Activated CD4-positive, alpha-beta T cell treated with anti-CD3 and anti-CD28 coated beads, Interleukin-2, amount 50 U/mL, for 24 hours (primary cell): ENCODE data around the gene TALDO1.
A peak's percentile ranks its signal among the peaks of the same experiment; 100 is the strongest.

ENCODE experiments used
- DNase-seq, 2 donors: peaks; one replicate each; pipeline ENCODE4 v3.0.0-alpha.2; 2020; ENCODE audit warnings: low read depth in 1 of 2, low spot score in 1 of 2

The TALDO1 gene

DNA sequence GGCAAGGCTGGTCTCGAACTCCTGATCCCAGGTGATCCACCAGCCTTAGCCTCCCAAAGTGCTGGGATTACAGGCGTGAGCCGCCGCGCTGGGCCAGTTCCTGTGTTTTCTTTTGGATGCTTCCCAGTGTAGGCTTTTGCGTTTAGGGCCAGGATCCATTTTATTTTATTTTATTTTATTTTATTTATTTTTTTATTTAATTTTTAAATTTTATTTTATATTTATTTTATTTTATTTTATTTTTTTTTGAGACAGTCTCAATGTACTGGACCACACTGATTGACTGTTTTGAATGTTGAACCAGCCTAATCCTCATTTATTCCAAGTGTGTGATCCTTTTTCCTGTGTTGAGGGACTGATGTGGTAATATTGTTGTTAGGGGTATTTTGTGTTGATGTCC is 32.8 kb upstream of the TALDO1 start:
- DNase-seq = no peak

DNA sequence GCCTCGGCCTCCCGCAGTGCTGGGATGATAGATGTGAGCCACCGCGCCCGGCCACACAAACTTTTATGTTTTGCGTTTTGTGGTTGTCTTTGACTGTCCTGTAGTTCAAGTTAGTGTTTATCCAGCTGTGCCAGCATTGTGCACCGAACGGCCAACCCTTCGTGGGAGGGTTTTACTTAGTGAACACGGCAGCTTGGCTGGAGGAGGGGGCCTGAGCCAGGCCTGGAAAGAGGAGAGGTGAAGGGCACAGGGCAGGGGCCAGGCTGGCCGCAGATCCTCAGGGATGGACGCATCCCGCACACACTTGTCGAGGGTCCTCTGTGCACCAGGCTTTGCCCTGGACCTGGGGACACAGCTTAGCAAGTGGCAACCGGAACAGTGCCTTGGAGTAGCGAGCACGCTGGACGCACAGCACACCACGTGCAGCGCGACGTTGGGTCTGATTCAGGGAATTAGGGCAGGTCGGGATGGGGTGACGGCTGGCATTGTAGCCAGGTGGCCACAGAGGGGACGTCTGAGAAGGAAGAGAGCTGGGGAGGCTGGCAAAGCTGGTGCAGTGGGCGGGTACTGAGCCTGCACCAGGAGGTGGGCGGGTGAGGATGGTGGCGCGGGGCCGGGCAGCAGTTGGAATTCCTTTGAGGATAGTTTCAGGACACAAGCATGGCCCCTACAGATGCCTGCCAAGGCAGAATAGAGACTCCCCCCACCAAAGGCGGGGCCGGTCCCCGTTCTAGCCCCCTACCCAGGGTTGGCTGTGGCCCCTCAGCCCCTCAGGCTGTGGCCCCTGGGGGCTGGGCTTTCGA is 27.8 kb upstream of the TALDO1 start:
- no peak for DNase-seq

DNA sequence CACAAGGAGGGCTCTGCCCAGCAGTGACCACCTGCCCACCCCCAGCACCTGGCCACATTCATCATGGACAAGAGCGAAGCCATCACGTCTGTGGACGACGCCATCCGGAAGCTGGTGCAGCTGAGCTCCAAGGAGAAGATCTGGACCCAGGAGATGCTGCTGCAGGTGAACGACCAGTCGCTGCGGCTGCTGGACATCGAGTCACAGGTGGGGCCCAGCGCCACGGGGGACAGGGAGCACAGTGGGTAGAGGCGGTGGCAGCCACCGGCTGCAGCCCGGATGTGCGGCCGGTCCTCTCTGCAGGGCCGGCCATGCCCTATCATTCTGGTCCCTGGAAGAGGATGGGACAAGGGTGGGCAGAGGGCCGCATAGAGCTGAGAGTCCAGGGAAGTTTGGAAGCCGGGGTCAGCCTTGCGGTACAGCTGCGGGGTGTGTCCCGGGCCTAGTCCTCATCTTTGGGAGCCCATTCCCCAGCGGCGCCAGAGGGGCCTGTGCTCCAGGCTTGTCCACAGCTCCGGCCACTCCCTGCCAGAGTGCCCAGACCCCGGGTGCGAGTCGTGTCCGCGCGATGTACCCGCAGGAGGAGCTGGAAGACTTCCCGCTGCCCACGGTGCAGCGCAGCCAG is 27.1 kb upstream of the TALDO1 start:
- no peak for DNase-seq

DNA sequence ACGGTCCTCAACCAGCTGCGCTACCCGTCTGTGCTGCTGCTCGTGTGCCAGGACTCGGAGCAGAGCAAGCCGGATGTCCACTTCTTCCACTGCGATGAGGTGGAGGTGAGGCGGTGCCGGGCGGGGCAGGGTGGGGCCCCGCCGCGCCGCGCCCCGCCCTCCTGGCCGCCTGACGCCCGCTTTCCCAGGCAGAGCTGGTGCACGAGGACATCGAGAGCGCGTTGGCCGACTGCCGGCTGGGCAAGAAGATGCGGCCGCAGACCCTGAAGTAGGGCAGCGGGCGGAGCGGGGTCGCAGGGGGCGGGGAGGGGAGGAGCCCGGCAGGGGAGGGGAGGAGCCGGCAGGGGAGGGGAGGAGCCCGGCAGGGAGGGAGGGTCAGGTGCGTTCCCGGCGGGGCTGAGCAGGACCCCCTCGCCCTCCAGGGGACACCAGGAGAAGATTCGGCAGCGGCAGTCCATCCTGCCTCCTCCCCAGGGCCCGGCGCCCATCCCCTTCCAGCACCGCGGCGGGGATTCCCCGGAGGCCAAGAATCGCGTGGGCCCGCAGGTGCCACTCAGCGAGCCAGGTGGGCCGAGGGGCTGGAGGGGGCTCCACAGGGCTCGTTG is 26.5 kb upstream of the TALDO1 start:
- DNase-seq = peak in 1 of 2 donors; percentile 36

DNA sequence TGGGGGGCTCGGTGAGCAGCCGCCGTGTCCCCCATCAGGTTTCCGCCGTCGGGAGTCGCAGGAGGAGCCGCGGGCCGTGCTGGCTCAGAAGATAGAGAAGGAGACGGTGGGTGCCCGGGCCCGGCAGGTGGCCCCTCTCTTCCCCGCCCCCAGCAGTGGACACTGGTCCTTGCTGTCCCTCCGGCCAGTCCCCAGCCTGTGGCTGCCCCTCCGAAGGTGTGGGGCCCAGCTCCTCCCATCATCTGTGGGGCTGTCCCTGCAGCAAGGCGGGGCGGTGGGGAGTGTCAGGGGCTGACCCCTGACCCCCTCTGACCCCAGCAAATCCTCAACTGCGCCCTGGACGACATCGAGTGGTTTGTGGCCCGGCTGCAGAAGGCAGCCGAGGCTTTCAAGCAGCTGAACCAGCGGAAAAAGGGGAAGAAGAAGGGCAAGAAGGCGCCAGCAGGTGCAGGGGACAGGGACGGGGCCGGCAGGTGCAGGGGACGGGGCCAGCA is 26.0 kb upstream of the TALDO1 start:
- DNase-seq = no peak

DNA sequence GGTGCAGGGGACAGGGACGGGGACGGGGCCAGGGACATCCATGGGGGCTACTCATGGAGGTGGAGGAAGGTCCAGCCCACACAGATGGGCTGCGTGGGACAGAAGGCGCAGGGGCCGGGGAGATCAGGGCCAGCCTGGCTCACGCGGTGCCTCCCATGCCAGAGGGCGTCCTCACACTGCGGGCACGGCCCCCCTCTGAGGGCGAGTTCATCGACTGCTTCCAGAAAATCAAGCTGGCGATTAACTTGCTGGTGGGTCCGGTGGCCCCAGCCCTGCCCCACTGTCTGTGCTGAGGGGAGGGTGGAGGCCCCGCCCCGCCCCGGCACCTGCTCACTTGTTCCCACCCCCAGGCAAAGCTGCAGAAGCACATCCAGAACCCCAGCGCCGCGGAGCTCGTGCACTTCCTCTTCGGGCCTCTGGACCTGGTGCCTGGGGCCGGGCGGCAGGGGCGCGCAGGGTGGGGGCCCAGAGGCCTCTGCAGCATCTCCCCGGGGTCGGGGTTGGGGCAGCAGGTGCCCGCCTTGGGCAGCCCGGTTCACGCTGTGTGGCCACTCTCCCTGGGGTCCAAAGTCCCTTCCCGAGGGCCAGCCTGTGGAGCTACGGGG is 25.4 kb upstream of the TALDO1 start:
- DNase-seq = no peak

DNA sequence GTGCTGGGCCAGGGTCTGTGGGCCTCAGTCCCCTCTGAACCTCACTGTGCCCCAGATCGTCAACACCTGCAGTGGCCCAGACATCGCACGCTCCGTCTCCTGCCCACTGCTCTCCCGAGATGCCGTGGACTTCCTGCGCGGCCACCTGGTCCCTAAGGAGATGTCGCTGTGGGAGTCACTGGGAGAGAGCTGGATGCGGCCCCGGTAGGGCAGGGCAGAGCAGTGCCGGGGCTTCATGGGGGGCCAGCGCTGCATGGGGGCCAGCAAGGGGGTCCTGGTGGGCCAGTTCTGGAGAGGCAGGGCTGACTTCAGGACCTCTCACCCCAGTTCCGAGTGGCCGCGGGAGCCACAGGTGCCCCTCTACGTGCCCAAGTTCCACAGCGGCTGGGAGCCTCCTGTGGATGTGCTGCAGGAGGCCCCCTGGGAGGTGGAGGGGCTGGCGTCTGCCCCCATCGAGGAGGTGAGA is 24.9 kb upstream of the TALDO1 start:
- no peak for DNase-seq

DNA sequence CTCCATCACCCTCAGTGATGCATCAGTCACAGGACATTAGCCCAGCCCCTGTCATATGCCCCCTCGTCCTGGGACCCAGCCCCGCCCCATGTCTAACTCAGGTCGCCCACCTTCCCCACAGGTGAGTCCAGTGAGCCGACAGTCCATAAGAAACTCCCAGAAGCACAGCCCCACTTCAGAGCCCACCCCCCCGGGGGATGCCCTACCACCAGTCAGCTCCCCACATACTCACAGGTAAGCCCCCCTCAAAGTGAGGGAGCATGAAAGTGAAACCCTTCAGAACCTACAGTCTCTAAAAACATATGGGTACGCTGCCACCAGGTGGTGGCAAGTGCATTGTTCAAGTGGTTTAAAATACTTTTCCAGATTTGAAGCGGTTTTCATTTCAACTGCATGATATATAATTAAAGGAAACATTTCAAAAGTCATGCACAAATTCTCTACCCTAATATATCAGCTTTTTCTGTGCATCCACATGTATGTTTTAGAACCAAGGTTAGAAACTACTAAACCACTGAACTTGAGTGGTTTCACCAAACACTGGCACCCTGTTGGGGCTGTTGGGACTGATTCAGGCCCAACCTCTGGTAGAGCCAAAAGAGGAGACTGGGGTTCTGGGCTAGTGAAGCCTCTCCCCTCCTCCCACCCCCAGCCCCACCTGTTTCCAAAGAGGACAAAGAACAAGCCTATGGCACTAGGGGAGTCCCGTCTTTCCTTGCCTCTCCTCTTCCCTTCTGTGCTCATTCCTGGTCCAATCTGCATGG is 24.0 kb upstream of the TALDO1 start:
- peak in 1 of 2 donors; percentile 40 for DNase-seq

DNA sequence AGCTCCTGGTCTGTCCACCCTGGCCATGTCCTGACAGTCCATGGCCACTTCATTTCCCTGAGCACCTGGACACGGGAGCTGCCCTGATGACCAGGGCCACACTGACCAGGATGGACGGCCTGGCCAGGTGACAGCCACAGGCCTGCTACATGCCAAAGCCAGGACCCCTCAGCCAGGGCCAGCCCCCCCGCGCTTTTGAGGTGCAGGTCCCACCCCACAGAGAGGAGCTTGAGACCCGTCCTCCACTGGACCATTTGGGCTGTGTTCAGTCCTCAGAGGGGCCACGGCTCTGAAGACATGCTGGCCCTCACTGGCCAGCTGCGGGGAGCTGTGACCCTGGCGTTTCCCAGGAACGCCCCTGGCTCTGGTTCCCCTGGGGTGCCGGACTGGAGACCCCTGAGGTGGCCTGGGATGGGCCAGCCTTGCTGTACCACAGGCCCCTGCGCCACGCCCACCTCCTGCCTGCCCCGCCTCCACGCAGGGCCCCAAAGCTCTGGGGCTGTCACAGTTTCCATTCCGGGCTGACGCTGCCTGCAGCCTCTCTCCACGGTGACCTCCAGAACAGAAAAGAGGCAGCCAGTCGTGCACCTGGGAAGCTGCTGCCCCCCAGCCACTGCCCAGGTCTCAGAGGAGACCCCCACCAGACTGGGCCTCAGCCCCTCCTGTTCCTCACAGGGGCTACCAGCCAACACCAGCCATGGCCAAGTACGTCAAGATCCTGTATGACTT is 23.1 kb upstream of the TALDO1 start:
- DNase-seq = no peak

DNA sequence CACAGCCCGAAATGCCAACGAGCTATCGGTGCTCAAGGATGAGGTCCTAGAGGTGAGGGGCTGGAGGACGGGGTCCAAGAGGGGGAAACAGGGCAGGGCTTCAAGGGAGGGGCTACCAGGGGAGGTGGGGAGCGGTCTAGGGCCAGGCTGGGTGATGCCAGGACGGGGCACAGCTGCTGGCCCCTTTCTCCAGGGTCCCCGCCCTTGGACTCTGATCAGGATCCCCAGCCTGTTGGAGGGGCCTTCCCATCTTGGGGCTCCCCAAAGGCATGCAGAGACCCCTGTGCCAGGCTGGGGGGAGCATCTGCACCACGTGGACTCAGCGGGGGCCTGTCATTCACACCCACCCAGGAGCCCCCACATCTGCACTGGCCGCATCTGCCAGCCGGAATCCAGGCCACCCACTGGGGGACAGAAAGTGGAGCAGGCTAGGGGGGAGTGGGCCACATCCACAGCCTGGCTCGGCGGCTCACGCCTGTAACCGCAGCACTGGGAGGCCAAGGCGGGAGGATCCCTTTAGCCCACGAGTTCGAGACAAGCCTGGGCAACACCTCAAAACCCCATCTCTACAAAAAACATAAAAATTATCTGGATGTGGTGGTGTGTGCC is 22.4 kb upstream of the TALDO1 start:
- no peak for DNase-seq

DNA sequence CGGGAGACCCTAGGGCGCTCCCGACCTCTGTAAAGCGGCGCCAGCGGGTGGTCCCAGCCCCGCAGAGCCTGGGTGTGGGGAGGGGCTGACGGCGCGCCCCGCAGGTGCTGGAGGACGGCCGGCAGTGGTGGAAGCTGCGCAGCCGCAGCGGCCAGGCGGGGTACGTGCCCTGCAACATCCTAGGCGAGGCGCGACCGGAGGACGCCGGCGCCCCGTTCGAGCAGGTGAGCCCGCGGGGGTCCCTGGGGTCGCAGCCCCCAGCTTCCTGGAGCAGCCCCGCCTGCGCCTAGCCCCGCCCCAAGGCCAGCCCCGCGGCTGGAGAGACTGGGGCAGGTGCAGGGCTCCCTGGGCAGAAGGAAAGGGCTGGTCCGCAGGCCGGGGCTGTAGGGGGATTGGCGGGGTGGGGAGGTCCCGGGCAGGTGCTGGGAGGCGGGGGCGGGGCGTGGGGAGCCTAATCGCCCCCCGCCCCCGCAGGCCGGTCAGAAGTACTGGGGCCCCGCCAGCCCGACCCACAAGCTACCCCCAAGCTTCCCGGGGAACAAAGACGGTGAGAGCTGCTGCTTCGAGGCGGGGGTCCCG is 21.6 kb upstream of the TALDO1 start:
- no peak for DNase-seq

DNA sequence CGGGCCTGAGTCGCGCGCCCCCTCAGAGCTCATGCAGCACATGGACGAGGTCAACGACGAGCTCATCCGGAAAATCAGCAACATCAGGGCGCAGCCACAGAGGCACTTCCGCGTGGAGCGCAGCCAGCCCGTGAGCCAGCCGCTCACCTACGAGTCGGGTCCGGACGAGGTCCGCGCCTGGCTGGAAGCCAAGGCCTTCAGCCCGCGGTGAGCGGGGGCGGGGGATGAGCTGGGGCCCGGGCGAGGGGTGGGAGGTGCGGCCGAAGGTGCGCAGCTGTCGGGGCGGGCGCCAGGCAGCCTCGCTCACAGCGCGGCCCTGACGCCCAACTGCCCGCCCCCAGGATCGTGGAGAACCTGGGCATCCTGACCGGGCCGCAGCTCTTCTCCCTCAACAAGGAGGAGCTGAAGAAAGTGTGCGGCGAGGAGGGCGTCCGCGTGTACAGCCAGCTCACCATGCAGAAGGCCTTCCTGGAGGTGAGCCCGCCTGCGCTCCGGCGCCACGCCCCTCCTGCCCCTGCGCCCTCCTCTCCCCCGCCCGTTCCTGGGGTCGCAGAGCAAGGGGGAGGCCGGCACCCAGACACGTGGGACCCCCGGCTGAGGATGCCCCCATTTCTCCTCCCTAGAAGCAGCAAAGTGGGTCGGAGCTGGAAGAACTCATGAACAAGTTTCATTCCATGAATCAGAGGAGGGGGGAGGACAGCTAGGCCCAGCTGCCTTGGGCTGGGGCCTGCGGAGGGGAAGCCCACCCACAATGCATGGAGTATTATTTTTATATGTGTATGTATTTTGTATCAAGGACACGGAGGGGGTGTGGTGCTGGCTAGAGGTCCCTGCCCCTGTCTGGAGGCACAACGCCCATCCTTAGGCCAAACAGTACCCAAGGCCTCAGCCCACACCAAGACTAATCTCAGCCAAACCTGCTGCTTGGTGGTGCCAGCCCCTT is 20.7 kb upstream of the TALDO1 start:
- DNase-seq = peak in 1 of 2 donors; percentile 32

DNA sequence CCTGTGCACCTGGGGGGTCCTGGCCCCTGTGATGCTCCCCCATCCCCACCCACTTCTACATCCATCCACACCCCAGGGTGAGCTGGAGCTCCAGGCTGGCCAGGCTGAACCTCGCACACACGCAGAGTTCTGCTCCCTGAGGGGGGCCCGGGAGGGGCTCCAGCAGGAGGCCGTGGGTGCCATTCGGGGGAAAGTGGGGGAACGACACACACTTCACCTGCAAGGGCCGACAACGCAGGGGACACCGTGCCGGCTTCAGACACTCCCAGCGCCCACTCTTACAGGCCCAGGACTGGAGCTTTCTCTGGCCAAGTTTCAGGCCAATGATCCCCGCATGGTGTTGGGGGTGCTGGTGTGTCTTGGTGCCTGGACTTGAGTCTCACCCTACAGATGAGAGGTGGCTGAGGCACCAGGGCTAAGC is 20.0 kb upstream of the TALDO1 start:
- no peak for DNase-seq

DNA sequence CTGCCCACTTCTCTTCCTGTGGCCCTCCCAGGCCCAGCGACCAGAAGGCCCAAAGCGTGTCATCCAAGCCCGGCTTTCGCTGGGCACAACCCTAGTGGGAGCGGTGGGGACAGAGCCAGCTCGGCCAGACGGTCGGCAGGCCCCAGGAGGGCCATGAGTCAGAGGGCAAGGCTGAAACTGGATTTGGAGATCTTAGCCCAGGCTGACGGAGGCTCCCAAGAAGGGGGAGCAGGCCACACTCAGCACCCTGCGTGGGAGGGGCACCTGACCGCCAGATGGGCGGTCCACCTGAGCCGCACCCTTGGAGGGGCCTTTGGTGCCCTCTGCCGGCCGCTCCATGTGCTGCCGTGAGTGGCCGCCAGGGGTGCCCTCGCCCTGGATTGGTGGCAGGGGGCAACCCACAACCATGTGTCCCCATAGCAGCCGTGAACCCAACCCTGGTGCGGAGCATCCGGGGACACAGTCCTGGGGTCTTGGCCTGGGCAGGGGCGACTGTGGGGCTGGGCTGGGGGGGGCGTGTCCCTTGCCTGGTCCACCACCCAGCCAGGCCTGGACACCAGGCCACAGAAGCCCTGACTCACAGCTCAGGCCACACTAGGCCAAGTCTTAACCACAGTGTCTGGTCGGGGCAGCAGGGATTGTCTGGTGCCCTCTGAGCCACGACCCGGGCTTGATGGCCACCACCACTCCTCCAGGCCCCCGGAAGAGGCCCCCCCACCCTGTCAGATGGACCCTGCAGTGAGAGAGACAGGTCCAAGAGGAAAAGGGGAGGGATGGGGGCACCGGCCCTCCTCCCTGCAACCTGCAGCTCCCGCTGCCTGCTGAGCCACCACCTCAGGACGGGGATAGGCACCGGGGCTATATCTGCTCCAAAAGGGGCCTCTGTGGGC is 19.2 kb upstream of the TALDO1 start:
- DNase-seq = peak; percentile 59 to 62

DNA sequence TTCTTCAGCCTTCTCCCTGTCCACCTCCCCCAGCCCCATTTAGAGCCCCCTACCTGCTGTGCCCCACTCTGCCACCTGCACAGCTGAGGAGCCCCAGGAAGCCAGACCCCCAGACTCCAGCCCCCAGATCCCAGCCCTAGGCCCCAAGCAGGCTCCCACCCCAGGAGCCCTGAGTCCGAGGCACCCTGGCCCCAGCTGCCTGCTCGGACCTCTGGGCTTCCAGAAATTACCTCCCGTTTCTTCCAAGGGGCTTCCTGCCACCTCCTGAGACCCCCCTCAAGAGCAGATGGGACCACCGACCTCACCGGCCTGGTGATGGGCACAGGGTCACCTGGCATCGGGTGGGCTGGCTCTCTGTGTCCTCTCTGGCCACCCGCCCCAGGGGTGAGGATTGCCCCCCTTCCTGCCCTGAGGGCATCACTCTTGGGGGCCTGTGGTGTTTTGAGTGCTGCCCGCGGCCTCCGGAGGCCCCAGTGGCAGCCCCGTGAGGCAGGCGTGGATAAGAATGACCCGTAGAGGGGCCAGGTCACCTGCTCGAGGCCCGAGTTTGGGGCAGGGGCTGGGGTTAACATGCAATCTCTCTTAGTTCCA is 18.3 kb upstream of the TALDO1 start:
- no peak for DNase-seq

DNA sequence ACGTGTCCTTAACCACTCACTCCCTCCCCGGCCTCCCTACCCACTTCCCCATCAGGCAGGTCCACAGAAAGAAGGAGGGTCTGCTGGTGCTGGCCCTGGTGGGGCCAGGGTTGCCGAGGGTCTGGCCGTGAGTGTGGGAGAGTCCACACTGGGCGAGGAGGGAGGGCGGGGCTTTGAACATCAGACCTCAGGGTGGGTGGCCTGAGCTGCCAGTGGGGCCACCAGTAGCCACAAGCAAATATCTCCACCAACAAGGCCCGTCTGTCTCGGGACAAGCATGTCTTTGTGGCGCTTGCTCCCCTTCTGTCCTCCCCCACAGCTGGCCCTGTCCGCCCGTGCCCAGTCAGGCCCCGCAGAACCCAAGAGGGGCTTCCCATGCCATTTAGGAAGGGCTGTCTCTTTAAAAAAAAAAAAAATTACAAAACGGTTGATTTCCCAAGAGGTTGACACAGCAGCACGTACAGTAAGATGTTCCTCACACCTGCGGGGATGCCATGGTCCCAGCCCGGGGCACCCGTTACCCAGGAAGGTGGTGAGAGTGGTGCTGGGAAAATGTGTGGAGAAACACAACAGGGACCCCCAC is 17.7 kb upstream of the TALDO1 start:
- no peak for DNase-seq

DNA sequence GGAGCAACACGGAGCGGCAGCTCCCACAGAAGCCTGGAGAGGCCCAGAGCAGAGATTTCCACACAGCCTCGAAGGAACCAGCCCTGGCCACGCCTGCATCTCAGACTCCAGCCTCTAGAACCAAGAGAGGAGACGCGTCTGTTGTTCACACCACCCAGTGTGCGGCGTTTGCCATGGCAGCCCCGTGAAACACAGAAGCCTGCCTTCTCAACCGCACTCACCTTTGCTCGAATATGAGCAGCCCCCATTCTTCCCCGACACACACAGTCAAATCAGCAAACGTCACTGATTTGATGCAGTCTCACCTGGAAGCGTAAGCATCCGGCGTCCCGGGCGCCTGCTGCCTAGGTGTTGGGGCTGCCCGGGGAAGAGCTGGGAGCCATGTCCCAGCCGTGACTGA is 14.2 kb upstream of the TALDO1 start:
- DNase-seq = no peak
